ENCODE measurements around the gene HYAL3. TPM values are rescaled to one million over a fixed set of nuclear protein-coding genes. Genes with fewer than 3 reads are reported as not detected.
A peak's percentile ranks its signal among the peaks of the same experiment; 100 is the strongest.

The HYAL3 gene
- total and polyA plus RNA-seq, 2 experiments from 2014 or later = 2.4 to 7.1 TPM

DNA sequence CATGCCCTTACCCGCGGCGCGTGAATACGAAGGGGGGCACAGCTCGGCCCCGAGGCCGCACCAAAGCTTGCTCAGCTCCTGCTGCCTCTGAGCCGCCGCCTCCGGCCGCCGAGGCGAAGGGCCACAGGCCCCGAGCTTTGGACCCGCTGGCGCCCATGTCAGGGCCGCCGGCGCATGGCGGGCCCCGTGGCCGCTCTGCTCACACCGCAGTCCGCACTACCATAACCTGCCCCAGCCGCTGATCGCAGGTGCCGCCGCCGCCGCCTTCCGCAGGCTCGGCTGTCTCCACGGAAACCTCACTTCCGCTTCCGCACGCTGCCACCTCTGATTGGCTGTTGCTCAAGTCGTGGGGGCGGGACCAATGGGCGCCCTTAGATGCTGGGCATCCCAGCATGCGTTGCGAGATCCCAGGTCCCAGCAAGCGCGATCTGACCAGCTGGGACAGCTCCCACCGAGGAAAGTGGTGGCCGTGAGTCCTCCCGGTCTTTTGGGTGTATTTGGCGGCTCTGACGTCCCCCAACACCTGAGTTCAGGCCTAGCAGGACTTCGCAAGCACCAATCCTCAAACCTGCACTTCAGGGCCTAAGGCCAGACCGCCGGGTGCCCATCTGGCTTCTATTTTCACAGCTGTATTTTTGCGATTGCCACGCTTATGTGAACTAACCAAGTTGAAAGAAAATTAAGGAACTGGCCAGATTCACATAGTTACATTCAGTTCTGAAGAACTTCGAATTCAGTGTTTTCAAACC is 28.9 kb upstream of the HYAL3 start, which contains the start of gene TUSC2:
TUSC2 (minus strand) TSS at position 281 of the 749 bp plus-strand sequence; CDS start at position 157, 124 bp downstream.
- ATAC-seq = peak; percentile 88
- Histone ChIP-seq H4K20me1 (replicated peaks; ENCODE audit: insufficient read depth) (peaks cover 8% of the 10 kb centered on the region; the same call in 1 of the 2 replicates), H3K36me3 (ENCODE audit: insufficient read depth) (peaks cover 8% of the 10 kb centered on the region), H2AFZ (peak within 1 kb of the TSS; percentile 83; the same call in 1 of the 2 replicates), H3K27me3 (ENCODE audit: insufficient read depth) (no peaks in the 10 kb centered on the region), H3K9me2 (ENCODE audit: insufficient read depth) (no peaks in the 10 kb centered on the region), H3F3A (replicated peaks; ENCODE audit: low read depth) (peaks cover 24% of the 10 kb centered on the region; the same call in 1 of the 2 replicates), H3K4me3 (peak within 1 kb of the TSS; percentile 94), H3K27ac (ENCODE audit: low read depth) (peak within 1 kb of the TSS; percentile 69), H3K79me2 (replicated peaks; ENCODE audit: insufficient read depth) (peaks cover 13% of the 10 kb centered on the region), H3K4me1 (ENCODE audit: insufficient read depth) (peaks cover 13% of the 10 kb centered on the region), H3K4me2 (peak within 1 kb of the TSS; percentile 97)
- peaks cover 40% of the 10 kb centered on the region for H3K36me3 Mint-ChIP-seq (ENCODE audit: low read depth)
- H3K27me3 Mint-ChIP-seq (ENCODE audit: insufficient read depth, low read depth, poor library complexity) = peaks cover 13% of the 10 kb centered on the region
- no peaks in the 10 kb centered on the region for H3K9me3 Mint-ChIP-seq
- peak within 1 kb of the TSS; percentile 78 for H3K27ac Mint-ChIP-seq
- H3K4me3 Mint-ChIP-seq = peak within 1 kb of the TSS; percentile 91
- TF ChIP-seq, protein P1, sequence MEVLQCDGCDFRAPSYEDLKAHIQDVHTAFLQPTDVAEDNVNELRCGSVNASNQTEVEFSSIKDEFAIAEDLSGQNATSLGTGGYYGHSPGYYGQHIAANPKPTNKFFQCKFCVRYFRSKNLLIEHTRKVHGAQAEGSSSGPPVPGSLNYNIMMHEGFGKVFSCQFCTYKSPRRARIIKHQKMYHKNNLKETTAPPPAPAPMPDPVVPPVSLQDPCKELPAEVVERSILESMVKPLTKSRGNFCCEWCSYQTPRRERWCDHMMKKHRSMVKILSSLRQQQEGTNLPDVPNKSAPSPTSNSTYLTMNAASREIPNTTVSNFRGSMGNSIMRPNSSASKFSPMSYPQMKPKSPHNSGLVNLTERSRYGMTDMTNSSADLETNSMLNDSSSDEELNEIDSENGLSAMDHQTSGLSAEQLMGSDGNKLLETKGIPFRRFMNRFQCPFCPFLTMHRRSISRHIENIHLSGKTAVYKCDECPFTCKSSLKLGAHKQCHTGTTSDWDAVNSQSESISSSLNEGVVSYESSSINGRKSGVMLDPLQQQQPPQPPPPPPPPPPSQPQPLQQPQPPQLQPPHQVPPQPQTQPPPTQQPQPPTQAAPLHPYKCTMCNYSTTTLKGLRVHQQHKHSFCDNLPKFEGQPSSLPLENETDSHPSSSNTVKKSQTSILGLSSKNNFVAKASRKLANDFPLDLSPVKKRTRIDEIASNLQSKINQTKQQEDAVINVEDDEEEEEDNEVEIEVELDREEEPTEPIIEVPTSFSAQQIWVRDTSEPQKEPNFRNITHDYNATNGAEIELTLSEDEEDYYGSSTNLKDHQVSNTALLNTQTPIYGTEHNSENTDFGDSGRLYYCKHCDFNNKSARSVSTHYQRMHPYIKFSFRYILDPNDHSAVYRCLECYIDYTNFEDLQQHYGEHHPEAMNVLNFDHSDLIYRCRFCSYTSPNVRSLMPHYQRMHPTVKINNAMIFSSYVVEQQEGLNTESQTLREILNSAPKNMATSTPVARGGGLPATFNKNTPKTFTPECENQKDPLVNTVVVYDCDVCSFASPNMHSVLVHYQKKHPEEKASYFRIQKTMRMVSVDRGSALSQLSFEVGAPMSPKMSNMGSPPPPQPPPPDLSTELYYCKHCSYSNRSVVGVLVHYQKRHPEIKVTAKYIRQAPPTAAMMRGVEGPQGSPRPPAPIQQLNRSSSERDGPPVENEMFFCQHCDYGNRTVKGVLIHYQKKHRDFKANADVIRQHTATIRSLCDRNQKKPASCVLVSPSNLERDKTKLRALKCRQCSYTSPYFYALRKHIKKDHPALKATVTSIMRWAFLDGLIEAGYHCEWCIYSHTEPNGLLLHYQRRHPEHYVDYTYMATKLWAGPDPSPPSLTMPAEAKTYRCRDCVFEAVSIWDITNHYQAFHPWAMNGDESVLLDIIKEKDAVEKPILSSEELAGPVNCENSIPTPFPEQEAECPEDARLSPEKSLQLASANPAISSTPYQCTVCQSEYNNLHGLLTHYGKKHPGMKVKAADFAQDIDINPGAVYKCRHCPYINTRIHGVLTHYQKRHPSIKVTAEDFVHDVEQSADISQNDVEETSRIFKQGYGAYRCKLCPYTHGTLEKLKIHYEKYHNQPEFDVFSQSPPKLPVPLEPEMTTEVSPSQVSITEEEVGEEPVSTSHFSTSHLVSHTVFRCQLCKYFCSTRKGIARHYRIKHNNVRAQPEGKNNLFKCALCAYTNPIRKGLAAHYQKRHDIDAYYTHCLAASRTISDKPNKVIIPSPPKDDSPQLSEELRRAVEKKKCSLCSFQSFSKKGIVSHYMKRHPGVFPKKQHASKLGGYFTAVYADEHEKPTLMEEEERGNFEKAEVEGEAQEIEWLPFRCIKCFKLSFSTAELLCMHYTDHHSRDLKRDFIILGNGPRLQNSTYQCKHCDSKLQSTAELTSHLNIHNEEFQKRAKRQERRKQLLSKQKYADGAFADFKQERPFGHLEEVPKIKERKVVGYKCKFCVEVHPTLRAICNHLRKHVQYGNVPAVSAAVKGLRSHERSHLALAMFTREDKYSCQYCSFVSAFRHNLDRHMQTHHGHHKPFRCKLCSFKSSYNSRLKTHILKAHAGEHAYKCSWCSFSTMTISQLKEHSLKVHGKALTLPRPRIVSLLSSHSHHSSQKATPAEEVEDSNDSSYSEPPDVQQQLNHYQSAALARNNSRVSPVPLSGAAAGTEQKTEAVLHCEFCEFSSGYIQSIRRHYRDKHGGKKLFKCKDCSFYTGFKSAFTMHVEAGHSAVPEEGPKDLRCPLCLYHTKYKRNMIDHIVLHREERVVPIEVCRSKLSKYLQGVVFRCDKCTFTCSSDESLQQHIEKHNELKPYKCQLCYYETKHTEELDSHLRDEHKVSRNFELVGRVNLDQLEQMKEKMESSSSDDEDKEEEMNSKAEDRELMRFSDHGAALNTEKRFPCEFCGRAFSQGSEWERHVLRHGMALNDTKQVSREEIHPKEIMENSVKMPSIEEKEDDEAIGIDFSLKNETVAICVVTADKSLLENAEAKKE (CRISPR knock-in tag; IDR thresholded peaks at IDR 0.05) = no peak
- TF ChIP-seq CREB1 (CRISPR knock-in tag; IDR thresholded peaks at IDR 0.05; ENCODE audit: low read depth) (peak; percentile 89), EZH2 (IDR thresholded peaks at IDR 0.05; ENCODE audit: low read depth, unreplicated experiment) (no peak), NANOG (IDR thresholded peaks at IDR 0.05; ENCODE audit: borderline replicate concordance) (no peak), POLR2AphosphoS5 (IDR thresholded peaks at IDR 0.05; ENCODE audit: low read depth) (peak; percentile 86), ZNF114 (CRISPR knock-in tag; IDR thresholded peaks at IDR 0.05) (no peak), EZH2phosphoT487 (IDR thresholded peaks at IDR 0.05; ENCODE audit: unreplicated experiment) (no peak)
- TF ChIP-seq, protein P2, sequence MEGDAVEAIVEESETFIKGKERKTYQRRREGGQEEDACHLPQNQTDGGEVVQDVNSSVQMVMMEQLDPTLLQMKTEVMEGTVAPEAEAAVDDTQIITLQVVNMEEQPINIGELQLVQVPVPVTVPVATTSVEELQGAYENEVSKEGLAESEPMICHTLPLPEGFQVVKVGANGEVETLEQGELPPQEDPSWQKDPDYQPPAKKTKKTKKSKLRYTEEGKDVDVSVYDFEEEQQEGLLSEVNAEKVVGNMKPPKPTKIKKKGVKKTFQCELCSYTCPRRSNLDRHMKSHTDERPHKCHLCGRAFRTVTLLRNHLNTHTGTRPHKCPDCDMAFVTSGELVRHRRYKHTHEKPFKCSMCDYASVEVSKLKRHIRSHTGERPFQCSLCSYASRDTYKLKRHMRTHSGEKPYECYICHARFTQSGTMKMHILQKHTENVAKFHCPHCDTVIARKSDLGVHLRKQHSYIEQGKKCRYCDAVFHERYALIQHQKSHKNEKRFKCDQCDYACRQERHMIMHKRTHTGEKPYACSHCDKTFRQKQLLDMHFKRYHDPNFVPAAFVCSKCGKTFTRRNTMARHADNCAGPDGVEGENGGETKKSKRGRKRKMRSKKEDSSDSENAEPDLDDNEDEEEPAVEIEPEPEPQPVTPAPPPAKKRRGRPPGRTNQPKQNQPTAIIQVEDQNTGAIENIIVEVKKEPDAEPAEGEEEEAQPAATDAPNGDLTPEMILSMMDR (conservative IDR thresholded peaks at IDR 0.05; ENCODE audit: low read depth in 2 of 2) = no peak
- TF ChIP-seq, protein P3, sequence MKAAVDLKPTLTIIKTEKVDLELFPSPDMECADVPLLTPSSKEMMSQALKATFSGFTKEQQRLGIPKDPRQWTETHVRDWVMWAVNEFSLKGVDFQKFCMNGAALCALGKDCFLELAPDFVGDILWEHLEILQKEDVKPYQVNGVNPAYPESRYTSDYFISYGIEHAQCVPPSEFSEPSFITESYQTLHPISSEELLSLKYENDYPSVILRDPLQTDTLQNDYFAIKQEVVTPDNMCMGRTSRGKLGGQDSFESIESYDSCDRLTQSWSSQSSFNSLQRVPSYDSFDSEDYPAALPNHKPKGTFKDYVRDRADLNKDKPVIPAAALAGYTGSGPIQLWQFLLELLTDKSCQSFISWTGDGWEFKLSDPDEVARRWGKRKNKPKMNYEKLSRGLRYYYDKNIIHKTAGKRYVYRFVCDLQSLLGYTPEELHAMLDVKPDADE (IDR thresholded peaks at IDR 0.05) = peak; percentile 10; the same call in 1 of the 2 replicates
- TF ChIP-seq, protein P4, sequence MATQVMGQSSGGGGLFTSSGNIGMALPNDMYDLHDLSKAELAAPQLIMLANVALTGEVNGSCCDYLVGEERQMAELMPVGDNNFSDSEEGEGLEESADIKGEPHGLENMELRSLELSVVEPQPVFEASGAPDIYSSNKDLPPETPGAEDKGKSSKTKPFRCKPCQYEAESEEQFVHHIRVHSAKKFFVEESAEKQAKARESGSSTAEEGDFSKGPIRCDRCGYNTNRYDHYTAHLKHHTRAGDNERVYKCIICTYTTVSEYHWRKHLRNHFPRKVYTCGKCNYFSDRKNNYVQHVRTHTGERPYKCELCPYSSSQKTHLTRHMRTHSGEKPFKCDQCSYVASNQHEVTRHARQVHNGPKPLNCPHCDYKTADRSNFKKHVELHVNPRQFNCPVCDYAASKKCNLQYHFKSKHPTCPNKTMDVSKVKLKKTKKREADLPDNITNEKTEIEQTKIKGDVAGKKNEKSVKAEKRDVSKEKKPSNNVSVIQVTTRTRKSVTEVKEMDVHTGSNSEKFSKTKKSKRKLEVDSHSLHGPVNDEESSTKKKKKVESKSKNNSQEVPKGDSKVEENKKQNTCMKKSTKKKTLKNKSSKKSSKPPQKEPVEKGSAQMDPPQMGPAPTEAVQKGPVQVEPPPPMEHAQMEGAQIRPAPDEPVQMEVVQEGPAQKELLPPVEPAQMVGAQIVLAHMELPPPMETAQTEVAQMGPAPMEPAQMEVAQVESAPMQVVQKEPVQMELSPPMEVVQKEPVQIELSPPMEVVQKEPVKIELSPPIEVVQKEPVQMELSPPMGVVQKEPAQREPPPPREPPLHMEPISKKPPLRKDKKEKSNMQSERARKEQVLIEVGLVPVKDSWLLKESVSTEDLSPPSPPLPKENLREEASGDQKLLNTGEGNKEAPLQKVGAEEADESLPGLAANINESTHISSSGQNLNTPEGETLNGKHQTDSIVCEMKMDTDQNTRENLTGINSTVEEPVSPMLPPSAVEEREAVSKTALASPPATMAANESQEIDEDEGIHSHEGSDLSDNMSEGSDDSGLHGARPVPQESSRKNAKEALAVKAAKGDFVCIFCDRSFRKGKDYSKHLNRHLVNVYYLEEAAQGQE (IDR thresholded peaks at IDR 0.05; ENCODE audit: unreplicated experiment) = no peak
- peaks cover 27% of the 10 kb centered on the region for H3K4me1 Mint-ChIP-seq
- peak; percentile 100 for DNase-seq (ENCODE audit: low spot score)

Data from GM23338 (cell line).